A673 (cell line): ENCODE results near the gene SLC25A25. TPM values are rescaled to one million over a fixed set of nuclear protein-coding genes. Genes with fewer than 3 reads are reported as not detected.

ENCODE experiments used
- BruUV-seq: library from RNA; stranded (reverse); fragments of 400-500 nt; replicated peaks from 2 replicates; lab custom pipeline; 2021; lab: Mats Ljungman, UMichigan
- CTCF ChIA-PET: fragments of 300-600 bp; sonication (Branson Sonifier 250); formaldehyde crosslinking; loops from one replicate; lab custom pipeline; 2022; ENCODE audit warnings: antibody characterized with exemption; lab: Charles Lee
- POLR2A ChIA-PET: fragments of 300-600 bp; sonication (Branson Sonifier 250); formaldehyde crosslinking; loops from one replicate; lab custom pipeline; 2022; ENCODE audit warnings: antibody characterized with exemption; ENCODE audit not compliant: low non-redundant PET; lab: Charles Lee
- DNase-seq: peaks from one replicate; pipeline ENCODE4 v3.0.0-alpha.2; 2015; ENCODE audit warnings: low spot score
- H3K27ac ChIP-seq: fragments of 200-600 bp; sonication (generic); 2 replicates; pipeline ENCODE4 v1.5.1; 2016; ENCODE audit warnings: mixed run types, low read depth, mild to moderate bottlenecking, mixed read lengths, antibody characterized with exemption, low read length; ENCODE audit not compliant: poor library complexity, severe bottlenecking
- H3K27me3 ChIP-seq: fragments of 200-600 bp; sonication (generic); replicated peaks from 2 replicates; pipeline ENCODE4 v1.6.1; 2017; ENCODE audit warnings: mixed run types, low read depth, mild to moderate bottlenecking, mixed read lengths, antibody characterized with exemption, low read length; ENCODE audit not compliant: insufficient read depth, poor library complexity
- H3K36me3 ChIP-seq: fragments of 200-600 bp; sonication (generic); 2 replicates; pipeline ENCODE4 v1.6.1; 2016; ENCODE audit warnings: mixed run types, mild to moderate bottlenecking, mixed read lengths, antibody characterized with exemption, low read length; ENCODE audit not compliant: insufficient read depth, poor library complexity, severe bottlenecking
- H3K4me1 ChIP-seq: fragments of 200-600 bp; sonication (generic); 2 replicates; pipeline ENCODE4 v1.6.1; 2017; ENCODE audit warnings: mixed run types, mild to moderate bottlenecking, mixed read lengths, antibody characterized with exemption, low read length; ENCODE audit not compliant: insufficient read depth, poor library complexity, severe bottlenecking
- H3K4me3 ChIP-seq: fragments of 200-600 bp; sonication (generic); 2 replicates; pipeline ENCODE4 v1.5.1; 2016; ENCODE audit warnings: low read depth, mixed run types, mild to moderate bottlenecking, mixed read lengths, low read length; ENCODE audit not compliant: poor library complexity, severe bottlenecking
- H3K9me3 ChIP-seq: fragments of 200-600 bp; sonication (generic); 2 replicates; pipeline ENCODE4 v1.6.1; 2016; ENCODE audit warnings: mixed run types, low read depth, mild to moderate bottlenecking, mixed read lengths, antibody characterized with exemption, low read length; ENCODE audit not compliant: poor library complexity, severe bottlenecking
- EZH2 ChIP-seq: fragments of 200-600 bp; sonication (generic); IDR thresholded peaks from 2 replicates; pipeline ENCODE4 v1.6.1; 2017; ENCODE audit warnings: borderline replicate concordance, low read depth, mild to moderate bottlenecking, mixed read lengths, antibody characterized with exemption, low read length; ENCODE audit not compliant: poor library complexity, severe bottlenecking
- intact Hi-C: fragments of 100-400 bp; cut with micrococcal nuclease; formaldehyde crosslinking; loops from one replicate; pipeline ENCODE4 v1.10.0; 2022; ENCODE audit not compliant: unreplicated experiment
- total RNA-seq: library from RNA; stranded (reverse); gene quantifications from 2 replicates; pipeline ENCODE4 v1.2.3, GENCODE V29; 2021
- TF ChIP-seq, protein P1 (sequence below): fragments of 300-800, 200-600 bp; sonication (generic); conservative IDR thresholded peaks from 2 replicates; pipeline ENCODE4 v1.5.1; 2017; ENCODE audit warnings: low read depth, mild to moderate bottlenecking, antibody characterized with exemption, low read length, moderate library complexity, mixed read lengths

The SLC25A25 gene
- total RNA-seq, 1 experiment from 2014 or later = 24.7 TPM

DNA sequence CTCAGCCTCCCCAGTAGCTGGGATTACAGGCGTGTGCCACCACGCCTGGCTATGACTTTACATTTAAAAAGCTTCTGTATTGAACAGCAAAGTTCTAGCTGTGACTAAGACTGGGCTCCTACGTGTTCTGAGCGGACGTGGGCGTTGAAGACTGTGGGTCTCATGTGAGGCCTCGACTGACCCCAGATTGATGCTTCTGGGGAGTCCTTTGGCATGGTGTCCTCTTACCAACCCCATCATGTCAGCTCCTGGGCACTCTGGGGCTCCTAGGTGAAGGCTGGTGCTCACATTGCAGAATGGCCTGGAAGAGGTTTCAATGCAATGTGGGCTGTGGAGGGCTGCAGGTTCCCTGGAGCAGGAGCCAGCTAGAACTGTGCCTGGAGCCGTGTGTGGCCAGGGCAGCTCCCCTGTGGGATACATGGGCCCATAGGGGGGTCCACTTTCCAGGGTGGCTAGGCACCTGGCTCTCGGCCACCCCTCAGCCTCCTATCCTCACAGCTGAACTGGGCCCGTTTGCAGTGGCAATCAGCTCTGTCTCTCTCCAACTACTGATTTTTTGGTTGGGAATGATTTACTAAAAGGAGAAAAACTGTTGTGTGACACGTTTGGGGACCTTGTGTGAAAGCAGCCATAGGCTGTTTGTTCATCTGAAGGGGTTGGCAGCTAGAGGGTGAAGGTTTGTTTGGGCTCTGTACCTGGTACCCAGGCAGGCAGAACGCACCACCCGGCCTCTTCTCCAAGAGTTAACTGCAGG lies 29.7 kb downstream of the SLC25A25 start:
- TF ChIP-seq, protein P1, sequence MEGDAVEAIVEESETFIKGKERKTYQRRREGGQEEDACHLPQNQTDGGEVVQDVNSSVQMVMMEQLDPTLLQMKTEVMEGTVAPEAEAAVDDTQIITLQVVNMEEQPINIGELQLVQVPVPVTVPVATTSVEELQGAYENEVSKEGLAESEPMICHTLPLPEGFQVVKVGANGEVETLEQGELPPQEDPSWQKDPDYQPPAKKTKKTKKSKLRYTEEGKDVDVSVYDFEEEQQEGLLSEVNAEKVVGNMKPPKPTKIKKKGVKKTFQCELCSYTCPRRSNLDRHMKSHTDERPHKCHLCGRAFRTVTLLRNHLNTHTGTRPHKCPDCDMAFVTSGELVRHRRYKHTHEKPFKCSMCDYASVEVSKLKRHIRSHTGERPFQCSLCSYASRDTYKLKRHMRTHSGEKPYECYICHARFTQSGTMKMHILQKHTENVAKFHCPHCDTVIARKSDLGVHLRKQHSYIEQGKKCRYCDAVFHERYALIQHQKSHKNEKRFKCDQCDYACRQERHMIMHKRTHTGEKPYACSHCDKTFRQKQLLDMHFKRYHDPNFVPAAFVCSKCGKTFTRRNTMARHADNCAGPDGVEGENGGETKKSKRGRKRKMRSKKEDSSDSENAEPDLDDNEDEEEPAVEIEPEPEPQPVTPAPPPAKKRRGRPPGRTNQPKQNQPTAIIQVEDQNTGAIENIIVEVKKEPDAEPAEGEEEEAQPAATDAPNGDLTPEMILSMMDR = no peak
- no peak for TF ChIP-seq EZH2
- Histone ChIP-seq H3K4me3 (no peak overlapping the region), H3K27ac (peak overlapping the region; percentile 80), H3K36me3 (peaks cover 19% of the 10 kb centered on the region), H3K27me3 (no peaks in the 10 kb centered on the region), H3K9me3 (no peaks in the 10 kb centered on the region), H3K4me1 (peaks cover 51% of the 10 kb centered on the region)
- no peak for DNase-seq
- ChIA-PET CTCF (no interaction called here), POLR2A (no interaction called here)
- intact Hi-C loops = no loop called here
- BruUV-seq = no TSS peak

GRCh38 chr9:128098297-128099230 lies 30.5 kb downstream of the SLC25A25 start:
- peaks cover 43% of the 10 kb centered on the region for H3K4me1 ChIP-seq
- H3K4me3 ChIP-seq = peak overlapping the region; percentile 40
- TSS peak; percentile 63 for BruUV-seq
- intact Hi-C loops = no loop called here
- no peaks in the 10 kb centered on the region for H3K9me3 ChIP-seq
- TF ChIP-seq, protein P1 = no peak
- TF ChIP-seq EZH2 = no peak
- ChIA-PET POLR2A (no interaction called here), CTCF (no interaction called here)
- peak overlapping the region; percentile 80 for H3K27ac ChIP-seq
- peaks cover 28% of the 10 kb centered on the region for H3K36me3 ChIP-seq
- DNase-seq = peak; percentile 98
- H3K27me3 ChIP-seq = no peaks in the 10 kb centered on the region

DNA sequence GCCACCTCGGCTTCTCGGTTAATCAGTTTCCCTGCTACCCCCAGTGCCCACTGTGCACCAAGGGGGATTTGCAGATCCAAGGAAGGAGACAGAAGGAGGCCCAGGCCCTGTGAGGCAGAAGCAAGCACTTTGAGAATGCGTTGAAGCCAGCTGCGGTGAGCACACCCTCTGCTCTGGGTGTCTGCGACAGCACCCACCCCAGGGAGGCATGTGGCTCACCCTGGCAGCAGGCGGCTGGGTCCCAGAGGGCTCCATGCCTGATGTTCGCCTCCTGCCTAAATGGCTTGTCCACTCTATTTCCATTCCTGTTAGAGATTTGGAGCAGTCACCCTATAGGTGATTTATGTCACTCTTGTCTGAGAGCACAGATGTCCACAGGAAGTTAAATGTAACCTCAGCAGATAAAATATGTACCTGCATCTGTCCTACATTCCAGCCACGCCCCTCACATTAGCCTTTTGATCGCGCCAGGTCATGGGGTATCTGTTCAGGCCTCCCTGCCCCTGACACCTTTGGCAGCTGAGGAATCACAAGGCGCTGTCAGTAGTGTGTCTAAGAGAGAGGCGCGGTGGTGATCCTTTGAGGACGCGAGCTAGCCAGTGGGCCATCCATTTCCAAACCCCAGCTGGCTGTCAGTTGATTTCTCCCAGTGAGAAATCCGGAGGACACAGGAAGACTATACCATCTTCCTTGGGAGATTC lies 31.3 kb downstream of the SLC25A25 start:
- ChIA-PET CTCF (interaction anchor here (0.5 kb wide), 1 partner anchor 511 kb away, joined by 3 read pairs; no protein-coding TSS in a partner anchor), POLR2A (no interaction called here)
- no peaks in the 10 kb centered on the region for H3K9me3 ChIP-seq
- intact Hi-C loops = no loop called here
- H3K27me3 ChIP-seq = no peaks in the 10 kb centered on the region
- H3K4me1 ChIP-seq = peaks cover 39% of the 10 kb centered on the region
- TF ChIP-seq, protein P1 = no peak
- TF ChIP-seq EZH2 = no peak
- peaks cover 36% of the 10 kb centered on the region for H3K36me3 ChIP-seq
- no TSS peak for BruUV-seq
- H3K27ac ChIP-seq = peak overlapping the region; percentile 53
- no peak for DNase-seq
- peak overlapping the region; percentile 40 for H3K4me3 ChIP-seq
